HL-60 (cell line): ENCODE results near the gene SHROOM3.

Experiments used
- DNase-seq, 2 experiments: peaks; one replicate each; pipeline ENCODE4 v3.0.0-alpha.2; 2010 to 2020; ENCODE audit warnings: low read depth in 1 of 2, low spot score in 1 of 2
- H3K27ac ChIP-seq: fragments of 250-450 bp; sonication (Bioruptor Pico); replicated peaks from 2 replicates; pipeline ENCODE4 v1.5.1; 2020; ENCODE audit warnings: mild to moderate bottlenecking, moderate library complexity
- H3K27me3 ChIP-seq: fragments of 250-450 bp; sonication (Bioruptor Pico); 2 replicates; pipeline ENCODE4 v1.5.1; 2021; ENCODE audit warnings: mild to moderate bottlenecking, moderate library complexity; ENCODE audit not compliant: insufficient read depth, poor library complexity, severe bottlenecking
- H3K4me3 ChIP-seq: replicated peaks from 2 replicates; pipeline ENCODE4 v1.5.1; 2011; ENCODE audit warnings: mild to moderate bottlenecking, control low read depth, low read length; ENCODE audit not compliant: insufficient read depth
- GABPA ChIP-seq: IDR thresholded peaks from 2 replicates; pipeline ENCODE4 v1.6.1; 2012; ENCODE audit warnings: low read depth
- POLR2AphosphoS5 ChIP-seq: IDR thresholded peaks from 2 replicates; pipeline ENCODE4 v1.6.1; 2012; ENCODE audit warnings: low read depth
- SPI1 ChIP-seq: IDR thresholded peaks from 2 replicates; pipeline ENCODE4 v1.6.1; 2012; ENCODE audit warnings: low read depth, mild to moderate bottlenecking, borderline replicate concordance
- TF ChIP-seq, protein P1 (sequence below): IDR thresholded peaks from one replicate; pipeline ENCODE4 v1.5.1; 2011; ENCODE audit warnings: low read length, control low read depth, inconsistent platforms; ENCODE audit not compliant: insufficient read depth
- TF ChIP-seq, protein P2 (sequence below): IDR thresholded peaks from 2 replicates; pipeline ENCODE4 v1.6.1; 2012; ENCODE audit warnings: low read depth; ENCODE audit not compliant: insufficient replicate concordance

Gene SHROOM3

DNA sequence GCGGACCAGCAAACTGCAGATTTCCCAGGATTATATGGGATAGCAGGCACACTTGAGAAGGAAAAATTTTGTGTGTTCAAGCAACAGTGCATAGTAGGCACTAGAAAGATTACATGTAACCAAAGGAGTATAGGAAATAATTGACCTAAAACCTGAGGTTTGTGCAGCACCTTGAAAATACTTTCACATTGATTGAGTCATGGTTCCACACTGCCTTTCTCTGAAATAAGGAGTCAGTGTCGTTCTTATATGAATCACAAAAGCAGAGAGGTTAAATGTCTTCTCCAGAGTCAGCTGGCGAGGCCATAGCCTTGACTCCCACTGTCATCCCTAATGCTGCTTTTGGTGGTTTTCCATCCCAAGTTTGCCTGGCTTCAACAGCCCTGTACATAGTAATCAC is 324.0 kb downstream of the SHROOM3 start:
- TF ChIP-seq, protein P1, sequence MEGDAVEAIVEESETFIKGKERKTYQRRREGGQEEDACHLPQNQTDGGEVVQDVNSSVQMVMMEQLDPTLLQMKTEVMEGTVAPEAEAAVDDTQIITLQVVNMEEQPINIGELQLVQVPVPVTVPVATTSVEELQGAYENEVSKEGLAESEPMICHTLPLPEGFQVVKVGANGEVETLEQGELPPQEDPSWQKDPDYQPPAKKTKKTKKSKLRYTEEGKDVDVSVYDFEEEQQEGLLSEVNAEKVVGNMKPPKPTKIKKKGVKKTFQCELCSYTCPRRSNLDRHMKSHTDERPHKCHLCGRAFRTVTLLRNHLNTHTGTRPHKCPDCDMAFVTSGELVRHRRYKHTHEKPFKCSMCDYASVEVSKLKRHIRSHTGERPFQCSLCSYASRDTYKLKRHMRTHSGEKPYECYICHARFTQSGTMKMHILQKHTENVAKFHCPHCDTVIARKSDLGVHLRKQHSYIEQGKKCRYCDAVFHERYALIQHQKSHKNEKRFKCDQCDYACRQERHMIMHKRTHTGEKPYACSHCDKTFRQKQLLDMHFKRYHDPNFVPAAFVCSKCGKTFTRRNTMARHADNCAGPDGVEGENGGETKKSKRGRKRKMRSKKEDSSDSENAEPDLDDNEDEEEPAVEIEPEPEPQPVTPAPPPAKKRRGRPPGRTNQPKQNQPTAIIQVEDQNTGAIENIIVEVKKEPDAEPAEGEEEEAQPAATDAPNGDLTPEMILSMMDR, result no peak
- TF ChIP-seq, protein P2, sequence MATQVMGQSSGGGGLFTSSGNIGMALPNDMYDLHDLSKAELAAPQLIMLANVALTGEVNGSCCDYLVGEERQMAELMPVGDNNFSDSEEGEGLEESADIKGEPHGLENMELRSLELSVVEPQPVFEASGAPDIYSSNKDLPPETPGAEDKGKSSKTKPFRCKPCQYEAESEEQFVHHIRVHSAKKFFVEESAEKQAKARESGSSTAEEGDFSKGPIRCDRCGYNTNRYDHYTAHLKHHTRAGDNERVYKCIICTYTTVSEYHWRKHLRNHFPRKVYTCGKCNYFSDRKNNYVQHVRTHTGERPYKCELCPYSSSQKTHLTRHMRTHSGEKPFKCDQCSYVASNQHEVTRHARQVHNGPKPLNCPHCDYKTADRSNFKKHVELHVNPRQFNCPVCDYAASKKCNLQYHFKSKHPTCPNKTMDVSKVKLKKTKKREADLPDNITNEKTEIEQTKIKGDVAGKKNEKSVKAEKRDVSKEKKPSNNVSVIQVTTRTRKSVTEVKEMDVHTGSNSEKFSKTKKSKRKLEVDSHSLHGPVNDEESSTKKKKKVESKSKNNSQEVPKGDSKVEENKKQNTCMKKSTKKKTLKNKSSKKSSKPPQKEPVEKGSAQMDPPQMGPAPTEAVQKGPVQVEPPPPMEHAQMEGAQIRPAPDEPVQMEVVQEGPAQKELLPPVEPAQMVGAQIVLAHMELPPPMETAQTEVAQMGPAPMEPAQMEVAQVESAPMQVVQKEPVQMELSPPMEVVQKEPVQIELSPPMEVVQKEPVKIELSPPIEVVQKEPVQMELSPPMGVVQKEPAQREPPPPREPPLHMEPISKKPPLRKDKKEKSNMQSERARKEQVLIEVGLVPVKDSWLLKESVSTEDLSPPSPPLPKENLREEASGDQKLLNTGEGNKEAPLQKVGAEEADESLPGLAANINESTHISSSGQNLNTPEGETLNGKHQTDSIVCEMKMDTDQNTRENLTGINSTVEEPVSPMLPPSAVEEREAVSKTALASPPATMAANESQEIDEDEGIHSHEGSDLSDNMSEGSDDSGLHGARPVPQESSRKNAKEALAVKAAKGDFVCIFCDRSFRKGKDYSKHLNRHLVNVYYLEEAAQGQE, result no peak
- Histone ChIP-seq H3K4me3 (no peak overlapping the region), H3K27me3 (no peaks in the 10 kb centered on the region), H3K27ac (no peak overlapping the region)
- no peak for DNase-seq

DNA sequence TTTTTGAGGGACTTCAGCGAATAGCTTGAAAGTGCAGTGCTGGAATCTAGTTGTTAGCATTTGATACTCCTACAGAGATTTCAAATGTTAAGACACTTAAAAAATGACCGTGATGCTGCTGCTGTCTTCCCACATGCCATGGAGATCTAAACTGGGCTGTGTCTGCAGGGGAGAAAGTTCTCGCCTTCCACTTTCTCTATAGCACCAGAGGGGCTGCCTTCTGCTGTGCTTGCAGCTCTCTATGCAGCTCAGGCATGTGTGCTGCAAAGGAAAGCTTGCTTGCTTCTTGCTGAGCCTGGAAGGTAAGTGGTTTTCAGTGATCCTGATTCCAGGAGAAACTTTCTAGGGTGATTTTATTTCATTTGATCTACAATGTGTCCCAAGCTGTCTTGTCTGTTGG is 325.2 kb downstream of the SHROOM3 start:
- Histone ChIP-seq H3K27ac (no peak overlapping the region), H3K4me3 (no peak overlapping the region), H3K27me3 (no peaks in the 10 kb centered on the region)
- TF ChIP-seq GABPA (no peak), POLR2AphosphoS5 (no peak), SPI1 (no peak)
- TF ChIP-seq, protein P1, result no peak
- TF ChIP-seq, protein P2, result no peak
- no peak for DNase-seq

DNA sequence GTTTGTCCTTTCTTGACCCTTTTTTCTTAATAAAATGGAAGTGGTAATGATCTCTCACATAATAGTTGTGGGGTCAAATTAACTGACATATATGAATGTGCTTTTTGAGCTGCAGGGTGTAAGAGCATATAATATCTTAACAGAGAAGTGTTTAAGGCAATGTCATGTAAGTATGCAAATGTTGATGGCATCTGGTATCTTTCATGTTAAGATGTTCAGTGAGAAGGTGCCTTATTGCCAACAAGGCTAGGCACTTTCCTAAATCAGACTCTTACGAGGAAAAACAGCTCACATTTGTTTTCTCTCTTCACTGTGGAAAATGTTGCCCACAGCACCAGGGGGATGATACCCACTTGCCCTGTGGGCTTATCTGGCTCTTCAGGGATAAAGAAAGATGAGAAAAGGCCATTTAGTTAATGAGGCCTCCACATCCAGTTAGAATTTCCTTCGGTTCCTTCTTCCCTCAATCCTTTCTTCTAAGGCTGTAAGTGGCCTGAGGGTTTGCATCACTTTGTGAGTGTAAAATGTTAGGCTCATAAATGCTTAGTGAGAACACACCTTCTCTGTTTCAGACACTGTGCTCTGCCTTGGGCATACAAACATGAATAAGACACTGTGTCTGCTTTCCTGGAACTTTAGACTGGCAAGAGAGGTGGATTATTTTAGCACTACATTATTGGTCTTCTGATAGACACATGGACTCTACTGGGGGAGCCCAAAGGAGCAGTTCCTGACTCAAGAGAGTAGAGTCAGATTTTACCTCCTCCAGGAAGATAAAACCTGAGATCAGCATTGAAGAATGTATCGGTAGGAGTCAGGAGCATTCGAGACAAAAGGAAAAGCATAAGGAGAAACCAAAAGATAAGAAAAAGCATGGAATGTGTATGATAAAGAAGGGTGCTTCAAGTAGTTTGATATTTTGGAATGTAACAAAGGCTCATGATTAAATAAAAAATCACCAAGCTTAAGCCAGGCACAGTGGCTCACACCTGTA is 327.4 kb downstream of the SHROOM3 start:
- no peaks in the 10 kb centered on the region for H3K27me3 ChIP-seq
- DNase-seq, result no peak
- no peak overlapping the region for H3K27ac ChIP-seq
- H3K4me3 ChIP-seq, result no peak overlapping the region
- TF ChIP-seq GABPA, result no peak
- TF ChIP-seq, protein P2, result no peak
- TF ChIP-seq, protein P1, result no peak
- no peak for TF ChIP-seq SPI1
- no peak for TF ChIP-seq POLR2AphosphoS5
